Activated CD8-positive, alpha-beta T cell treated with anti-CD3 and anti-CD28 coated beads for 36 hours (primary cell): ENCODE measurements around the gene RTP5. TPM values are rescaled to one million over a fixed set of nuclear protein-coding genes. Genes with fewer than 3 reads are reported as not detected.
"Not testable (repeated sequence)": the region's sequence is repeated elsewhere in the genome, so short reads cannot be mapped to it uniquely, and the experiment has no call there.

Source experiments
- ATAC-seq: fragments of 200-7000 bp; cut with Tn5 transposase; one replicate; pipeline ENCODE4 v1.10.0; 2021; ENCODE audit warnings: mild to moderate bottlenecking, moderate library complexity
- CTCF ChIA-PET: fragments of 350-600 bp; sonication (Branson Sonifier 250); formaldehyde crosslinking; loops from one replicate; lab custom pipeline; 2021; ENCODE audit warnings: antibody characterized with exemption; lab: Charles Lee
- POLR2A ChIA-PET: fragments of 350-600 bp; sonication (Branson Sonifier 250); formaldehyde crosslinking; loops from one replicate; lab custom pipeline; 2021; ENCODE audit warnings: antibody characterized with exemption; lab: Charles Lee
- DNase-seq: peaks from one replicate; pipeline ENCODE4 v3.0.0-alpha.2; 2020
- H3K27ac Mint-ChIP-seq: one replicate; pipeline ENCODE4 v1.8.0; 2021; ENCODE audit warnings: mild to moderate bottlenecking, mixed read lengths
- H3K27me3 Mint-ChIP-seq: one replicate; pipeline ENCODE4 v1.8.0; 2021; ENCODE audit warnings: mixed read lengths
- H3K36me3 Mint-ChIP-seq: one replicate; pipeline ENCODE4 v1.8.0; 2021; ENCODE audit warnings: low read depth, mixed read lengths
- H3K4me1 Mint-ChIP-seq: one replicate; pipeline ENCODE4 v1.8.0; 2021; ENCODE audit warnings: low read depth, mixed read lengths
- H3K4me3 Mint-ChIP-seq: one replicate; pipeline ENCODE4 v1.8.0; 2021; ENCODE audit warnings: mild to moderate bottlenecking, moderate library complexity, mixed read lengths
- H3K9me3 Mint-ChIP-seq: one replicate; pipeline ENCODE4 v1.8.0; 2021; ENCODE audit warnings: mixed read lengths
- CTCF ChIP-seq: fragments of 200-600 bp; IDR thresholded peaks from one replicate; pipeline ENCODE4 v1.8.0; 2022; ENCODE audit warnings: antibody characterized with exemption, mild to moderate bottlenecking
- intact Hi-C: fragments of 100-400 bp; cut with micrococcal nuclease; formaldehyde crosslinking; loops from one replicate; pipeline ENCODE4 v1.10.0; 2022
- total RNA-seq, 2 experiments: library from RNA; stranded (reverse); gene quantifications; one replicate each; pipeline ENCODE4 v1.2.3, GENCODE V29; 2021

RTP5 gene
- total RNA-seq, 2 experiments from 2014 or later, result 0.22 to 0.29 TPM

- Mint-ChIP-seq H3K27ac (no peak overlapping the region), H3K9me3 (no peaks in the 10 kb centered on the region), H3K27me3 (no peaks in the 10 kb centered on the region), H3K36me3 (no peaks in the 10 kb centered on the region), H3K4me1 (peaks cover 26% of the 10 kb centered on the region), H3K4me3 (no peak overlapping the region)
- CTCF ChIA-PET, result interaction anchor here (0.9 kb wide), 1 partner anchor 11 kb away, joined by 3 read pairs; no protein-coding TSS in a partner anchor
- DNase-seq, result no peak
- ATAC-seq, result no peak
- intact Hi-C loops, result no loop called here
- POLR2A ChIA-PET, result interaction anchor here (0.5 kb wide), 1 partner anchor 12 kb away, joined by 3 read pairs; no protein-coding TSS in a partner anchor
- no peak for TF ChIP-seq CTCF
Measured at GRCh38 chr2:241874277-241874925, 4.9 kb downstream of the RTP5 start.

DNA sequence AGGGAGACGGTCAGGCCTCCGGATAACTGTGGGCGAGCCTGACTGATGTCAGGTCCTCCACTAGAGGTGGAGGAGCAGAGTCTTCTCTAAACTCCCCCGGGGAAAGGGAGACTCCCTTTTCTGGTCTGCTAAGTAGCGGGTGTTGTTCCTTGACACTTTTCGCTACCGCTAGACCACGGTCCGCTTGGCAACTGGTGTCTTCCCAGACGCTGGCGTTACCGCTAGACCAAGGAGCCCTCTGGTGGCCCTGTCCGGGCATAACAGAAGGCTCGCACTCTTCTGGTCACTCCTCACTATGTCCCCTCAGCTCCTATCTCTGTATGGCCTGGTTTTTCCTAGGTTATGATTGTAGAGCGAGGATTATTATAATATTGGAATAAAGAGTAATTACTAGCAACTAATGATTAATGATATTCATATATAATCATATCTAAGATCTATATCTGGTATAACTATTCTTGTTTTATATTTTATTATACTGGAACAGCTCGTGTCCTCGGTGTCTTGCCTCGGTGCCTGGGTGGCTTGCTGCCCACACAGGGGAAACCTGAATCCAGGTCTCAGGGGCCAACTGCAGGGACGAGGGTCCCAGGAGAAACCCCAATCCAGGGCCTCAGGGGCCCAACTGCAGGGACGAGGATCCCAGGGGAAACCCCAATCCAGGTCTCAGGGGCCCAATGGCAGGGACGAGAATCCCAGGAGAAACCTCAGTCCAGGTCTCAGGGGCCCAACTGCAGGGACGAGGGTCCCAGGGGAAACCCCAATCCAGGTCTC is 6.4 kb downstream of the RTP5 start:
- H3K27ac Mint-ChIP-seq, ATAC-seq, H3K36me3 Mint-ChIP-seq, DNase-seq, POLR2A ChIA-PET, H3K9me3 Mint-ChIP-seq, H3K27me3 Mint-ChIP-seq, intact Hi-C loops, H3K4me3 Mint-ChIP-seq: not testable (repeated sequence)
- H3K4me1 Mint-ChIP-seq, result peaks cover 30% of the 10 kb centered on the region
- CTCF ChIA-PET, result interaction anchor here (0.7 to 5.2 kb wide), 4 partner anchors 8 to 143 kb away, joined by 3 to 62 read pairs (median 4); partner anchors contain the start of gene RTP5

DNA sequence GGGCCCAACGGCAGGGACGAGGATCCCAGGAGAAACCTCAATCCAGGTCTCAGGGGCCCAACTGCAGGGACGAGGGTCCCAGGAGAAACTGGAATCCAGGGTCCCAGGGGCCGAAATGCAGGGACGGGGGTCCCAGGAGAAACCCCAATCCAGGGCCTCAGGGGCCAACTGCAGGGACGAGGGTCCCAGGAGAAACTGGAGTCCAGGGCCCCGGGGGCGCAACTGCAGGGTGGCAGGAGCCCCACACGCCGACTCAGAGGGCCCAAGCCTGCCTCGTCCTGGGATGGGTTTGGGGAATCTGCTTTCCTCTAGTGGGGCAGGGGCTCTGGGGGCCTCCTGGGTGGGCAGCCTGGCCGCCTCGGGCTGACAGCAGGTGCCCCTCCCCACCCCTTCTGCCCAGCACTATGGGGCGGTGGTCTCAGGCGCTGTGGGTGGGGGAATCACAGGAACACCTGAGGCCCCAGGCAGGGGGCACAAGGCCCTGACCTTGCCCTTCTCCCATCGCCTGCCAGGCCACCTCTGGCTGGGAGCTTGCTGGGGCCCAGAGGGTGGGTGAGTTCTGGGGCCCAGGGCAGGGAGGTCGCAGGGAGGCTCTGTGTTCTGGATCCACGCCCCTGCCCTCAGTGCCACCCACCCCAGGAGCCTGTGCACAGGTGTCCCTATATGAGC is 7.1 kb downstream of the RTP5 start:
- Mint-ChIP-seq H3K4me1 (peaks cover 28% of the 10 kb centered on the region), H3K27ac (no peak overlapping the region), H3K36me3 (no peaks in the 10 kb centered on the region), H3K9me3 (no peaks in the 10 kb centered on the region), H3K4me3 (no peak overlapping the region), H3K27me3 (no peaks in the 10 kb centered on the region)
- ChIA-PET CTCF (interaction anchor here (0.9 to 5.2 kb wide), 2 partner anchors 9 to 90 kb away, joined by 4 to 62 read pairs; partner anchors contain the start of gene RTP5), POLR2A (interaction anchor here (0.9 kb wide), 1 partner anchor 8 kb away, joined by 3 read pairs; no protein-coding TSS in a partner anchor)
- TF ChIP-seq CTCF, result no peak
- ATAC-seq (no peak), DNase-seq (no peak)
- intact Hi-C loops, result no loop called here

DNA sequence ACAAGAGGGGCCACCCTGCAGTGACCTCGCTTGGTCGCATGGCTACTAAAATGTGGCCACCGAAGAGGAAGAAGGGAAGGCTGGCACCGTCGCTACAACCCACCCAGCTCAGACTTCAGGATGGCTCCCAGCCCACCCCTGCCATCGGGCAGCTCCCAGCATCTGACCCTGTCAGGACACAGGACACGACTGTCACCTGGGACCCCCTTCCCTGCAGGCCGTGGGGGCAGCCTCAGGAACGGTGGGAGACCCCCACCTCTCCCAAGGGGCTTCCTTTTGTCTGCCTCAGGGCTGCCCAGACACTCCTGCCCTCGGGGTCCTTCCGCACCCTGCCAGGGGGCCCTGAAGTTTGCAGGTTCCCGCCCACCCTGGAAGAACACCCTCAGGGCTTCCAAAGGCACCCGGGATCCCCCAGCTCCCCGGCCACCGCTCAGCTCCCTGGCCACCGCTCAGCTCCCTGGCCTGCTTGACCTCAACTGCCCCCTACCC is 7.7 kb downstream of the RTP5 start:
- Mint-ChIP-seq H3K27ac (no peak overlapping the region), H3K4me1 (peaks cover 27% of the 10 kb centered on the region), H3K27me3 (no peaks in the 10 kb centered on the region), H3K9me3 (no peaks in the 10 kb centered on the region), H3K4me3 (no peak overlapping the region), H3K36me3 (peaks cover under 1% of the 10 kb centered on the region)
- no peak for ATAC-seq
- intact Hi-C loops, result no loop called here
- ChIA-PET CTCF (interaction anchor here (0.9 to 5.2 kb wide), 2 partner anchors 9 to 90 kb away, joined by 4 to 62 read pairs; partner anchors contain the start of gene RTP5), POLR2A (interaction anchor here (0.9 kb wide), 1 partner anchor 8 kb away, joined by 3 read pairs; no protein-coding TSS in a partner anchor)
- TF ChIP-seq CTCF, result no peak
- DNase-seq, result no peak
